Progenitor cell of endocrine pancreas (in vitro differentiated cells): ENCODE data around the gene HEMGN. TPM values are rescaled to one million over a fixed set of nuclear protein-coding genes. Genes with fewer than 3 reads are reported as not detected.

Source experiments
- DNase-seq: peaks from one replicate; pipeline ENCODE4 v3.0.0; 2021; ENCODE audit warnings: low spot score; ENCODE audit not compliant: unreplicated experiment
- H3K27ac Mint-ChIP-seq: 2 replicates; pipeline ENCODE4 v1.8.0; 2021; ENCODE audit warnings: mild to moderate bottlenecking, moderate library complexity, mixed read lengths
- H3K27me3 Mint-ChIP-seq: 2 replicates; pipeline ENCODE4 v1.8.0; 2021; ENCODE audit warnings: mixed read lengths
- H3K36me3 Mint-ChIP-seq: 2 replicates; pipeline ENCODE4 v1.8.0; 2022; ENCODE audit warnings: mixed read lengths; ENCODE audit not compliant: insufficient read depth
- H3K4me1 Mint-ChIP-seq: 2 replicates; pipeline ENCODE4 v1.8.0; 2021; ENCODE audit warnings: low read depth, mixed read lengths
- H3K4me3 Mint-ChIP-seq: 2 replicates; pipeline ENCODE4 v1.8.0; 2021; ENCODE audit warnings: low read depth, mild to moderate bottlenecking, moderate library complexity, mixed read lengths
- H3K9me3 Mint-ChIP-seq: 2 replicates; pipeline ENCODE4 v1.8.0; 2021; ENCODE audit warnings: low read depth, mixed read lengths
- CTCF ChIP-seq: fragments of 200-600 bp; sonication (generic); IDR thresholded peaks from one replicate; pipeline ENCODE4 v1.5.0; 2021; ENCODE audit warnings: antibody characterized with exemption, mild to moderate bottlenecking; ENCODE audit not compliant: unreplicated experiment
- total RNA-seq: library from RNA; stranded (reverse); gene quantifications from 2 replicates; pipeline ENCODE4 v1.2.1, GENCODE V29; 2021

The HEMGN gene
- total RNA-seq, 1 donor from 2014 or later = not detected

- no peak for DNase-seq
- Mint-ChIP-seq H3K36me3 (peaks cover 18% of the 10 kb centered on the region), H3K4me3 (no peak overlapping the region), H3K27ac (no peak overlapping the region), H3K9me3 (no peaks in the 10 kb centered on the region), H3K27me3 (no peaks in the 10 kb centered on the region), H3K4me1 (no peaks in the 10 kb centered on the region)
- TF ChIP-seq CTCF = no peak
Measured at GRCh38 chr9:97908705-97909104, 29.3 kb downstream of the HEMGN start.

- Mint-ChIP-seq H3K36me3 (peaks cover 15% of the 10 kb centered on the region), H3K4me1 (no peaks in the 10 kb centered on the region), H3K9me3 (no peaks in the 10 kb centered on the region), H3K27me3 (no peaks in the 10 kb centered on the region), H3K4me3 (no peak overlapping the region), H3K27ac (no peak overlapping the region)
- no peak for TF ChIP-seq CTCF
- no peak for DNase-seq
Measured at GRCh38 chr9:97907632-97908031, 30.3 kb downstream of the HEMGN start.

- DNase-seq = no peak
- Mint-ChIP-seq H3K9me3 (no peaks in the 10 kb centered on the region), H3K27me3 (no peaks in the 10 kb centered on the region), H3K4me3 (no peak overlapping the region), H3K4me1 (no peaks in the 10 kb centered on the region), H3K27ac (no peak overlapping the region), H3K36me3 (peaks cover 15% of the 10 kb centered on the region)
- no peak for TF ChIP-seq CTCF
Measured at GRCh38 chr9:97907046-97907445, 30.9 kb downstream of the HEMGN start.

GRCh38 chr9:97906236-97906831 is 31.6 kb downstream of the HEMGN start:
- TF ChIP-seq CTCF = no peak
- DNase-seq = no peak
- no peak overlapping the region for H3K27ac Mint-ChIP-seq

GRCh38 chr9:97905228-97905627 is 32.7 kb downstream of the HEMGN start:
- Mint-ChIP-seq H3K9me3 (no peaks in the 10 kb centered on the region), H3K36me3 (peaks cover 10% of the 10 kb centered on the region), H3K27ac (no peak overlapping the region), H3K4me3 (no peak overlapping the region), H3K27me3 (no peaks in the 10 kb centered on the region), H3K4me1 (no peaks in the 10 kb centered on the region)
- DNase-seq = no peak
- TF ChIP-seq CTCF = no peak

More at GRCh38 chr9:97906236-97906831, 31.6 kb downstream of the HEMGN start:
- H3K27me3 Mint-ChIP-seq = no peaks in the 10 kb centered on the region
- H3K36me3 Mint-ChIP-seq = peaks cover 15% of the 10 kb centered on the region
- H3K4me3 Mint-ChIP-seq = no peak overlapping the region
- H3K4me1 Mint-ChIP-seq = no peaks in the 10 kb centered on the region
- no peaks in the 10 kb centered on the region for H3K9me3 Mint-ChIP-seq
